Measurements from ENCODE around the gene TESMIN. TPM values are rescaled to one million over a fixed set of nuclear protein-coding genes. Genes with fewer than 3 reads are reported as not detected.

Gene TESMIN
- total RNA-seq, 1 donor from 2014 or later: 1.1 TPM

DNA sequence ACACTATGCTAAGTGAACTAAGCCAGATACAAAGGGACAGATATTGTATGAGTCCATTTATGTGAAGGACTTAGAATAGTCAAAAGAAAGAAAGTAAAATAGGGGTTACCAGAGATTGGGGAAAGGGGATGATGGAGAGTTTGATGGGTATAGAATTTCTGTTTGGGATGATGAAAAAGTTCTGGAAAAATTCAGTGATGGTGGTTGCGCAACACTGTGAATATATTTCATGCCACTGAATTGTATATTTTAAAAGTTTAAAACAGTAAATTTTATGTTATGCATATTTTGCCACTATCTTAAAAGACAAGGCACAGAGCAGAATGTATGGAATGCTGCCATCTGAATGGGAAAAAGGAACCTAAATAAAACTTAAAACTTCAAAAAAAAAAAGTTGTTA lies 29.2 kb downstream of the TESMIN start:
- peaks cover 2% of the 10 kb centered on the region for H3K36me3 Mint-ChIP-seq (ENCODE audit: low read depth, unreplicated experiment)
- H3K4me3 Mint-ChIP-seq (ENCODE audit: unreplicated experiment): no peak overlapping the region
- TF ChIP-seq EZH2 (IDR thresholded peaks at IDR 0.05; ENCODE audit: insufficient read depth, low read length): no peak
- TF ChIP-seq, protein P1, sequence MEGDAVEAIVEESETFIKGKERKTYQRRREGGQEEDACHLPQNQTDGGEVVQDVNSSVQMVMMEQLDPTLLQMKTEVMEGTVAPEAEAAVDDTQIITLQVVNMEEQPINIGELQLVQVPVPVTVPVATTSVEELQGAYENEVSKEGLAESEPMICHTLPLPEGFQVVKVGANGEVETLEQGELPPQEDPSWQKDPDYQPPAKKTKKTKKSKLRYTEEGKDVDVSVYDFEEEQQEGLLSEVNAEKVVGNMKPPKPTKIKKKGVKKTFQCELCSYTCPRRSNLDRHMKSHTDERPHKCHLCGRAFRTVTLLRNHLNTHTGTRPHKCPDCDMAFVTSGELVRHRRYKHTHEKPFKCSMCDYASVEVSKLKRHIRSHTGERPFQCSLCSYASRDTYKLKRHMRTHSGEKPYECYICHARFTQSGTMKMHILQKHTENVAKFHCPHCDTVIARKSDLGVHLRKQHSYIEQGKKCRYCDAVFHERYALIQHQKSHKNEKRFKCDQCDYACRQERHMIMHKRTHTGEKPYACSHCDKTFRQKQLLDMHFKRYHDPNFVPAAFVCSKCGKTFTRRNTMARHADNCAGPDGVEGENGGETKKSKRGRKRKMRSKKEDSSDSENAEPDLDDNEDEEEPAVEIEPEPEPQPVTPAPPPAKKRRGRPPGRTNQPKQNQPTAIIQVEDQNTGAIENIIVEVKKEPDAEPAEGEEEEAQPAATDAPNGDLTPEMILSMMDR (IDR thresholded peaks at IDR 0.05; ENCODE audit: insufficient read depth, low read depth, low read length): no peak
- no peak overlapping the region for H3K4me2 ChIP-seq (ENCODE audit: low read length)
- H3K4me1 Mint-ChIP-seq (ENCODE audit: low read depth, unreplicated experiment): no peaks in the 10 kb centered on the region
- H4K20me1 ChIP-seq (ENCODE audit: insufficient read depth, low read length): no peaks in the 10 kb centered on the region
- peaks cover 7% of the 10 kb centered on the region for H3K9me3 ChIP-seq (ENCODE audit: insufficient read depth, low read depth, low read length)
- no peaks in the 10 kb centered on the region for H3K4me1 ChIP-seq (ENCODE audit: insufficient read depth, low read length)
- no peaks in the 10 kb centered on the region for H3K79me2 ChIP-seq (ENCODE audit: insufficient read depth, low read length)
- no peak overlapping the region for H3K27ac Mint-ChIP-seq (ENCODE audit: unreplicated experiment)
- peaks cover 22% of the 10 kb centered on the region for H3K9me3 Mint-ChIP-seq (ENCODE audit: unreplicated experiment)
- DNase-seq (ENCODE audit: low read depth): no peak
- no peak for FAIRE-seq
- H3K4me3 ChIP-seq (ENCODE audit: insufficient read depth, low read depth, low read length): no peak overlapping the region
- H3K36me3 ChIP-seq (ENCODE audit: insufficient read depth, low read length): no peaks in the 10 kb centered on the region
- peaks cover 24% of the 10 kb centered on the region for H3K27me3 Mint-ChIP-seq (ENCODE audit: low read depth, unreplicated experiment)
- no peak overlapping the region for H3K9ac ChIP-seq (ENCODE audit: low read length)
- H2AFZ ChIP-seq (ENCODE audit: low read depth, low read length): no peak overlapping the region
- H3K27me3 ChIP-seq (ENCODE audit: insufficient read depth, low read length): peaks cover 45% of the 10 kb centered on the region
- no peak overlapping the region for H3K27ac ChIP-seq (ENCODE audit: low read depth, low read length)

DNA sequence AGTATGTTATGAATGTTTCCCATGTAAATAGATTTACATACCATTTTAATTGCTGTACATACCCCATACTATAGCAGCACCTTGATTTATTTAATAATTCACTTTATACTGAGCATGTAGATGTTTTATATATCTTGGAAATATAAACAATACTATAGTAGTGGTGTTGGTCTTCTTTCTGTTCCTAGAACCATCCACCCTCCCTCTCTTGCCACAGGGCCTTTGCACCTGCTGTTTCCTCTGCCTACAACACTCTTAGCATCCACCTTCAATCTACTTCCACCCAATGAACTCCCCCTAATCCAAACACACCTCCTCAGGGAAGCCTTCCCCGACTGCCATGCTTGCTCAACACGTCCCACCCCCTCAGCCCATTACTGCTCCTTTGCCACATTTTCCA lies 30.2 kb downstream of the TESMIN start:
- FAIRE-seq: no peak
- no peaks in the 10 kb centered on the region for H3K4me1 ChIP-seq (ENCODE audit: insufficient read depth, low read length)
- no peaks in the 10 kb centered on the region for H4K20me1 ChIP-seq (ENCODE audit: insufficient read depth, low read length)

More for the DNA sequence above, 30.2 kb downstream of the TESMIN start:
- DNase-seq (ENCODE audit: low read depth): no peak
- H3K4me3 ChIP-seq (ENCODE audit: insufficient read depth, low read depth, low read length): no peak overlapping the region
- H3K36me3 Mint-ChIP-seq (ENCODE audit: low read depth, unreplicated experiment): peaks cover 4% of the 10 kb centered on the region
- H3K4me3 Mint-ChIP-seq (ENCODE audit: unreplicated experiment): no peak overlapping the region
- H3K27me3 Mint-ChIP-seq (ENCODE audit: low read depth, unreplicated experiment): peaks cover 22% of the 10 kb centered on the region
- H3K4me2 ChIP-seq (ENCODE audit: low read length): no peak overlapping the region
- TF ChIP-seq, protein P1 (IDR thresholded peaks at IDR 0.05; ENCODE audit: insufficient read depth, low read depth, low read length): no peak
- no peak for TF ChIP-seq EZH2 (IDR thresholded peaks at IDR 0.05; ENCODE audit: insufficient read depth, low read length)
- H3K27ac Mint-ChIP-seq (ENCODE audit: unreplicated experiment): no peak overlapping the region
- H3K27me3 ChIP-seq (ENCODE audit: insufficient read depth, low read length): peaks cover 43% of the 10 kb centered on the region
- no peaks in the 10 kb centered on the region for H3K79me2 ChIP-seq (ENCODE audit: insufficient read depth, low read length)
- no peak overlapping the region for H2AFZ ChIP-seq (ENCODE audit: low read depth, low read length)
- peaks cover 27% of the 10 kb centered on the region for H3K9me3 Mint-ChIP-seq (ENCODE audit: unreplicated experiment)
- no peaks in the 10 kb centered on the region for H3K36me3 ChIP-seq (ENCODE audit: insufficient read depth, low read length)
- no peak overlapping the region for H3K9ac ChIP-seq (ENCODE audit: low read length)
- no peak overlapping the region for H3K27ac ChIP-seq (ENCODE audit: low read depth, low read length)
- H3K9me3 ChIP-seq (ENCODE audit: insufficient read depth, low read depth, low read length): peaks cover 7% of the 10 kb centered on the region
- H3K4me1 Mint-ChIP-seq (ENCODE audit: low read depth, unreplicated experiment): no peaks in the 10 kb centered on the region
